GM12878 (cell line): ENCODE data around the gene TAMALIN. TPM values are rescaled to one million over a fixed set of nuclear protein-coding genes. Genes with fewer than 3 reads are reported as not detected.
A peak's percentile ranks its signal among the peaks of the same experiment; 100 is the strongest.

Experiments used
- BRCA1 ChIP-seq: IDR thresholded peaks from 2 replicates; pipeline ENCODE4 v1.6.1; 2011; ENCODE audit warnings: low read depth, low read length, improper control_type of control experiment
- ETV6 ChIP-seq, 2 experiments: fragments of 450-650 bp in 1 of 2; IDR thresholded peaks in 1 of 2; conservative IDR thresholded peaks in 1 of 2; 2 replicates each; pipeline ENCODE4 v1.6.1; 2014; ENCODE audit warnings: antibody characterized with exemption in 1 of 2, borderline replicate concordance in 1 of 2, low read depth in 1 of 2, mild to moderate bottlenecking in 1 of 2, moderate library complexity in 1 of 2
- GABPA ChIP-seq: IDR thresholded peaks from 2 replicates; pipeline ENCODE4 v1.6.1; 2014; ENCODE audit warnings: antibody characterized with exemption, low read depth, mild to moderate bottlenecking, inconsistent platforms
- IKZF2 ChIP-seq, 2 experiments: fragments of 450-650 bp; IDR thresholded peaks; 2 replicates each; pipeline ENCODE4 v1.6.1; 2017; ENCODE audit warnings: mild to moderate bottlenecking in 2 of 2, moderate library complexity in 2 of 2
- JUNB ChIP-seq: IDR thresholded peaks from 2 replicates; pipeline ENCODE4 v1.6.1; 2016; ENCODE audit warnings: antibody characterized with exemption, mild to moderate bottlenecking
- KDM1A ChIP-seq: fragments of 200-600 bp; sonication (generic); IDR thresholded peaks from 2 replicates; pipeline ENCODE4 v1.6.1; 2016; ENCODE audit warnings: borderline replicate concordance
- MYC ChIP-seq: IDR thresholded peaks from 2 replicates; pipeline ENCODE4 v1.6.1; 2011; ENCODE audit warnings: mild to moderate bottlenecking, low read length, moderate library complexity, inconsistent platforms; ENCODE audit not compliant: insufficient read depth, insufficient replicate concordance, insufficient read length, severe bottlenecking
- POLR2AphosphoS2 ChIP-seq: IDR thresholded peaks from 2 replicates; pipeline ENCODE4 v1.6.1; 2011; ENCODE audit warnings: low read depth, mild to moderate bottlenecking, low read length, improper control_type of control experiment, moderate library complexity
- RBBP5 ChIP-seq: fragments of 200-600 bp; sonication (generic); conservative IDR thresholded peaks from 2 replicates; pipeline ENCODE4 v1.6.1; 2016
- SMC3 ChIP-seq: IDR thresholded peaks from 2 replicates; pipeline ENCODE4 v1.6.1; 2011; ENCODE audit warnings: low read length, improper control_type of control experiment, borderline replicate concordance
- SREBF1 ChIP-seq: IDR thresholded peaks from 2 replicates; pipeline ENCODE4 v1.6.1; 2012; ENCODE audit warnings: mild to moderate bottlenecking, low read length
- ZSCAN29 ChIP-seq: fragments of 450-650 bp; IDR thresholded peaks from 2 replicates; pipeline ENCODE4 v1.6.1; 2017; ENCODE audit warnings: mild to moderate bottlenecking, moderate library complexity
- ZZZ3 ChIP-seq: IDR thresholded peaks from 2 replicates; pipeline ENCODE4 v1.6.1; 2011; ENCODE audit warnings: low read depth; ENCODE audit not compliant: control insufficient read depth, insufficient read length
- polyA plus RNA-seq, 11 experiments: library from polyadenylated mRNA; depleted of rRNA in 4 of 11; unstranded in 6 of 11; stranded (reverse) in 5 of 11; fragments of >200 nt; fragmentation: Nextera tagmentation in 4 of 11; fragmentation: Illumina TruSeq in 1 of 11; extraction: Ambion mirVana in 4 of 11; extraction: Trizol in 1 of 11; gene quantifications; 1 replicate in 1 of 11; 2 replicates in 10 of 11; pipeline versions ENCODE4 v1.2.1 to v1.2.3, GENCODE V29; 2011 to 2016; ENCODE audit warnings: inconsistent platforms in 2 of 11, missing spikeins in 2 of 11, low read depth in 1 of 11
- total RNA-seq, 4 experiments: library from RNA; depleted of rRNA in 3 of 4; stranded (reverse); fragments of >200 nt in 3 of 4; fragmentation: Illumina TruSeq in 1 of 4; extraction: Trizol in 1 of 4; gene quantifications; 2 replicates each; pipeline versions ENCODE4 v1.2.1 to v1.2.3, GENCODE V29; 2013 to 2021
- TF ChIP-seq, protein P1 (sequence below): IDR thresholded peaks from 2 replicates; pipeline ENCODE4 v1.6.1; 2011; ENCODE audit warnings: borderline replicate concordance, low read depth, mild to moderate bottlenecking, moderate library complexity, low read length; ENCODE audit not compliant: insufficient read depth, poor library complexity, severe bottlenecking
- TF ChIP-seq, protein P2 (sequence below): IDR thresholded peaks from 2 replicates; pipeline ENCODE4 v1.6.1; 2011; ENCODE audit warnings: low read depth, low read length, improper control_type of control experiment, borderline replicate concordance
- TF ChIP-seq, protein P3 (sequence below): IDR thresholded peaks from 2 replicates; pipeline ENCODE4 v1.6.1; 2011; ENCODE audit warnings: low read depth, mild to moderate bottlenecking, low read length, moderate library complexity, borderline replicate concordance; ENCODE audit errors: extremely low read depth
- TF ChIP-seq, protein P4 (sequence below): fragments of 450-650 bp; IDR thresholded peaks from 2 replicates; pipeline ENCODE4 v1.6.1; 2017; ENCODE audit warnings: mild to moderate bottlenecking, low read depth, inconsistent platforms; ENCODE audit not compliant: poor library complexity, severe bottlenecking
- TF ChIP-seq, protein P5 (sequence below): IDR thresholded peaks from 2 replicates; pipeline ENCODE4 v1.6.1; 2012; ENCODE audit warnings: improper control_type of control experiment, low read depth, low read length; ENCODE audit not compliant: insufficient replicate concordance

Gene TAMALIN
- total and polyA plus RNA-seq, 10 of the 15 experiments (the other 5 are each of a cell fraction or from before 2014, with no cell fraction given): 0.09 to 0.58 (median 0.19) TPM; not detected in 4

DNA sequence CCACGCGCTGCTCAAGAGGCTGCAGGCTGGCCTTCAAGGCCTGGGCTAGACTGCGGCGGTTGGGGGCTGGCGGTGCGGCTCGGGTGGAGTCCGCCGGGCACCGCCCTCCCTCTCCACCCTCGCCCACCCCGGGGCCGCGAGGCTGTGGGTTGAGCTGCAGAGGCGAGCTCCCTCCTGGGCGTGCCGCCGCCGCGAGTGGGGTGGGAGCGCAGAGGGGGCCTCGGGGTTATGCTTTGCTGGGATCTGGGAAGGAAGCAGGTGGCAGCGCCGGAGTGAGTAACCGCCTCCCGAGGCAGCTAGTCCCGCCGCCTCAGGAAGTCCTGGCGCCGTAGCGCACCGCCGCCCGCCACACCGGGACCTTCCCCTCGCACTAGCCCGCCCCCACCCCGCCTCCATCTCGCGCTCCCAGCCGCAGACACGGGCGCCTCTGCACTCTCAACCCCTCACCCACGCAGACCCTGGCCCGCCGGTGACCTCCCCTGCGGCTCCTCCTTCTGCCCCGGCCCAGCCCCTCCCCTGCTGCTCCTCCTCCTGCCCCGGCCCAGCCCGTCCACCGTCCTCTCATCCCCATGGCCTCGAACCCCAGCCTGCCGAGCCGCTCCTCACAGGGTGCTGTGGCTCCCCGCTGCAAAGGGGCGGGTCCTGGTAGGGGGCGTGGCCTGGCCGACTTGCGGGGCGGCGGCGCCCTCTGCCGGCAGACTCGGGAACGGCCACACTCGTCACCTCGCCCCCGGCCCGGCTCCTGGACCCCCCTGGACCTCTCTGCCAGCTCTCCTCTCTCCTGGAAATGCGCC lies 16.6 kb downstream of the TAMALIN start (continued):
- TF ChIP-seq, protein P1, sequence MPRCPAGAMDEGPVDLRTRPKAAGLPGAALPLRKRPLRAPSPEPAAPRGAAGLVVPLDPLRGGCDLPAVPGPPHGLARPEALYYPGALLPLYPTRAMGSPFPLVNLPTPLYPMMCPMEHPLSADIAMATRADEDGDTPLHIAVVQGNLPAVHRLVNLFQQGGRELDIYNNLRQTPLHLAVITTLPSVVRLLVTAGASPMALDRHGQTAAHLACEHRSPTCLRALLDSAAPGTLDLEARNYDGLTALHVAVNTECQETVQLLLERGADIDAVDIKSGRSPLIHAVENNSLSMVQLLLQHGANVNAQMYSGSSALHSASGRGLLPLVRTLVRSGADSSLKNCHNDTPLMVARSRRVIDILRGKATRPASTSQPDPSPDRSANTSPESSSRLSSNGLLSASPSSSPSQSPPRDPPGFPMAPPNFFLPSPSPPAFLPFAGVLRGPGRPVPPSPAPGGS: no peak
- no peak for TF ChIP-seq POLR2AphosphoS2
- TF ChIP-seq MYC: no peak
- no peak for TF ChIP-seq SREBF1
- TF ChIP-seq, protein P2, sequence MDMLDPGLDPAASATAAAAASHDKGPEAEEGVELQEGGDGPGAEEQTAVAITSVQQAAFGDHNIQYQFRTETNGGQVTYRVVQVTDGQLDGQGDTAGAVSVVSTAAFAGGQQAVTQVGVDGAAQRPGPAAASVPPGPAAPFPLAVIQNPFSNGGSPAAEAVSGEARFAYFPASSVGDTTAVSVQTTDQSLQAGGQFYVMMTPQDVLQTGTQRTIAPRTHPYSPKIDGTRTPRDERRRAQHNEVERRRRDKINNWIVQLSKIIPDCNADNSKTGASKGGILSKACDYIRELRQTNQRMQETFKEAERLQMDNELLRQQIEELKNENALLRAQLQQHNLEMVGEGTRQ: no peak
- no peak for TF ChIP-seq KDM1A
- TF ChIP-seq GABPA: no peak
- TF ChIP-seq, protein P3, sequence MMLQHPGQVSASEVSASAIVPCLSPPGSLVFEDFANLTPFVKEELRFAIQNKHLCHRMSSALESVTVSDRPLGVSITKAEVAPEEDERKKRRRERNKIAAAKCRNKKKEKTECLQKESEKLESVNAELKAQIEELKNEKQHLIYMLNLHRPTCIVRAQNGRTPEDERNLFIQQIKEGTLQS: no peak
- TF ChIP-seq ZZZ3: no peak
- TF ChIP-seq JUNB: no peak
- TF ChIP-seq, protein P4, sequence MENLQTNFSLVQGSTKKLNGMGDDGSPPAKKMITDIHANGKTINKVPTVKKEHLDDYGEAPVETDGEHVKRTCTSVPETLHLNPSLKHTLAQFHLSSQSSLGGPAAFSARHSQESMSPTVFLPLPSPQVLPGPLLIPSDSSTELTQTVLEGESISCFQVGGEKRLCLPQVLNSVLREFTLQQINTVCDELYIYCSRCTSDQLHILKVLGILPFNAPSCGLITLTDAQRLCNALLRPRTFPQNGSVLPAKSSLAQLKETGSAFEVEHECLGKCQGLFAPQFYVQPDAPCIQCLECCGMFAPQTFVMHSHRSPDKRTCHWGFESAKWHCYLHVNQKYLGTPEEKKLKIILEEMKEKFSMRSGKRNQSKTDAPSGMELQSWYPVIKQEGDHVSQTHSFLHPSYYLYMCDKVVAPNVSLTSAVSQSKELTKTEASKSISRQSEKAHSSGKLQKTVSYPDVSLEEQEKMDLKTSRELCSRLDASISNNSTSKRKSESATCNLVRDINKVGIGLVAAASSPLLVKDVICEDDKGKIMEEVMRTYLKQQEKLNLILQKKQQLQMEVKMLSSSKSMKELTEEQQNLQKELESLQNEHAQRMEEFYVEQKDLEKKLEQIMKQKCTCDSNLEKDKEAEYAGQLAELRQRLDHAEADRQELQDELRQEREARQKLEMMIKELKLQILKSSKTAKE: no peak
- TF ChIP-seq RBBP5: no peak
- TF ChIP-seq ETV6 (conservative IDR thresholded peaks at IDR 0.05 in 1 of 2, IDR thresholded peaks at IDR 0.05 in 1 of 2; ENCODE audit: borderline replicate concordance in 1 of 2, low read depth in 1 of 2): no peak
- TF ChIP-seq, protein P5, sequence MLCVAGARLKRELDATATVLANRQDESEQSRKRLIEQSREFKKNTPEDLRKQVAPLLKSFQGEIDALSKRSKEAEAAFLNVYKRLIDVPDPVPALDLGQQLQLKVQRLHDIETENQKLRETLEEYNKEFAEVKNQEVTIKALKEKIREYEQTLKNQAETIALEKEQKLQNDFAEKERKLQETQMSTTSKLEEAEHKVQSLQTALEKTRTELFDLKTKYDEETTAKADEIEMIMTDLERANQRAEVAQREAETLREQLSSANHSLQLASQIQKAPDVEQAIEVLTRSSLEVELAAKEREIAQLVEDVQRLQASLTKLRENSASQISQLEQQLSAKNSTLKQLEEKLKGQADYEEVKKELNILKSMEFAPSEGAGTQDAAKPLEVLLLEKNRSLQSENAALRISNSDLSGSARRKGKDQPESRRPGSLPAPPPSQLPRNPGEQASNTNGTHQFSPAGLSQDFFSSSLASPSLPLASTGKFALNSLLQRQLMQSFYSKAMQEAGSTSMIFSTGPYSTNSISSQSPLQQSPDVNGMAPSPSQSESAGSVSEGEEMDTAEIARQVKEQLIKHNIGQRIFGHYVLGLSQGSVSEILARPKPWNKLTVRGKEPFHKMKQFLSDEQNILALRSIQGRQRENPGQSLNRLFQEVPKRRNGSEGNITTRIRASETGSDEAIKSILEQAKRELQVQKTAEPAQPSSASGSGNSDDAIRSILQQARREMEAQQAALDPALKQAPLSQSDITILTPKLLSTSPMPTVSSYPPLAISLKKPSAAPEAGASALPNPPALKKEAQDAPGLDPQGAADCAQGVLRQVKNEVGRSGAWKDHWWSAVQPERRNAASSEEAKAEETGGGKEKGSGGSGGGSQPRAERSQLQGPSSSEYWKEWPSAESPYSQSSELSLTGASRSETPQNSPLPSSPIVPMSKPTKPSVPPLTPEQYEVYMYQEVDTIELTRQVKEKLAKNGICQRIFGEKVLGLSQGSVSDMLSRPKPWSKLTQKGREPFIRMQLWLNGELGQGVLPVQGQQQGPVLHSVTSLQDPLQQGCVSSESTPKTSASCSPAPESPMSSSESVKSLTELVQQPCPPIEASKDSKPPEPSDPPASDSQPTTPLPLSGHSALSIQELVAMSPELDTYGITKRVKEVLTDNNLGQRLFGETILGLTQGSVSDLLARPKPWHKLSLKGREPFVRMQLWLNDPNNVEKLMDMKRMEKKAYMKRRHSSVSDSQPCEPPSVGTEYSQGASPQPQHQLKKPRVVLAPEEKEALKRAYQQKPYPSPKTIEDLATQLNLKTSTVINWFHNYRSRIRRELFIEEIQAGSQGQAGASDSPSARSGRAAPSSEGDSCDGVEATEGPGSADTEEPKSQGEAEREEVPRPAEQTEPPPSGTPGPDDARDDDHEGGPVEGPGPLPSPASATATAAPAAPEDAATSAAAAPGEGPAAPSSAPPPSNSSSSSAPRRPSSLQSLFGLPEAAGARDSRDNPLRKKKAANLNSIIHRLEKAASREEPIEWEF: no peak
- no peak for TF ChIP-seq ZSCAN29
- TF ChIP-seq SMC3: peak; percentile 69
- peak; percentile 7 to 8; a peak in 1 of 4 replicates for TF ChIP-seq IKZF2 (IDR thresholded peaks at IDR 0.05)
- no peak for TF ChIP-seq BRCA1
